Neutrophil (primary cell): Measurements from ENCODE around the gene BRK1.

Source experiments
- H3K27ac ChIP-seq: fragments of 200-600 bp; sonication (generic); 2 replicates; pipeline ENCODE4 v1.5.1; 2016; ENCODE audit warnings: mild to moderate bottlenecking, moderate library complexity
- H3K27me3 ChIP-seq: fragments of 200-600 bp; sonication (generic); 2 replicates; pipeline ENCODE4 v1.6.0; 2016; ENCODE audit warnings: mild to moderate bottlenecking
- H3K36me3 ChIP-seq: fragments of 200-600 bp; sonication (generic); 2 replicates; pipeline ENCODE4 v1.5.1; 2017
- H3K4me1 ChIP-seq, 2 experiments: fragments of 200-600 bp in 1 of 2; sonication (generic) in 1 of 2; 1 replicate in 1 of 2; 2 replicates in 1 of 2; pipeline versions ENCODE4 v1.5.1 to v1.6.1; 2013 to 2016; ENCODE audit warnings: low read depth in 1 of 2, low read length in 1 of 2, mild to moderate bottlenecking in 1 of 2, moderate library complexity in 1 of 2; ENCODE audit not compliant: control insufficient read depth in 1 of 2, insufficient read depth in 1 of 2
- H3K4me3 ChIP-seq, 2 experiments: fragments of 200-600 bp in 1 of 2; sonication (generic) in 1 of 2; 1 replicate in 1 of 2; 2 replicates in 1 of 2; pipeline ENCODE4 v1.5.1; 2013 to 2016; ENCODE audit warnings: low read depth in 1 of 2, low read length in 1 of 2, mild to moderate bottlenecking in 1 of 2, moderate library complexity in 1 of 2
- H3K9me3 ChIP-seq: fragments of 200-600 bp; sonication (generic); 2 replicates; pipeline ENCODE4 v1.5.1; 2016
- CTCF ChIP-seq: fragments of 200-600 bp; sonication (generic); IDR thresholded peaks from 2 replicates; pipeline ENCODE4 v1.5.1; 2016; ENCODE audit warnings: antibody characterized with exemption

Gene BRK1

DNA sequence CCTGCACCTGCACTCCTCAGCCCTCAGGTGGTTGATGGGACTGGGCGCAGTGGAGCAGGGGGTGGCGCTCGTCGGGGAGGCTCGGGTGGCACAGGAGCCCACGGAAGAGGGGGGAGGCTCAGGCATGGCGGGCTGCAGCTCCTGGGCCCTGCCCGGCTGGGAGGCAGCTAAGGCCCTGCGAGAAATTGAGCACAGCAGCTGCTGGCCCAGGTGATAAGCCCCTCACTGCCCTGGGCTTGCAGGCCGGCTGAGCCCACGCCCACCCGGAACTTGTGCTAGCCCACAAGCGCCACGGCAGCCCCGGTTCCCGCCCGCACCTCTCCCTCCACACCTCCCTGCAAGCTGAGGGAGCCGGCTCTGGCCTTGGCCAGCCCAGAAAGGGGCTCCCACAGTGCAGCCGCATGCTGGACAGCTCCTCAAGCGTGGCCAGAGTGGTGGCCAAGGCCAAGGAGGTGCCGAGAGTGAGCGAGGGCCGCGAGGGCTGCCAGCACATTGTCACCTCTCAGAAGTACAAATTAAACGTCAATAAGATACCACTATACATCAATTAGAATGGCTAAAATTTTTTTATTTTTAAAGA, 21.0 kb downstream of the BRK1 start:
- no peaks in the 10 kb centered on the region for H3K27me3 ChIP-seq
- no peak overlapping the region for H3K4me3 ChIP-seq
- no peak for TF ChIP-seq CTCF
- H3K9me3 ChIP-seq = no peaks in the 10 kb centered on the region
- peaks cover 4% of the 10 kb centered on the region in 2 experiments for H3K4me1 ChIP-seq
- no peaks in the 10 kb centered on the region for H3K36me3 ChIP-seq
- no peak overlapping the region for H3K27ac ChIP-seq

DNA sequence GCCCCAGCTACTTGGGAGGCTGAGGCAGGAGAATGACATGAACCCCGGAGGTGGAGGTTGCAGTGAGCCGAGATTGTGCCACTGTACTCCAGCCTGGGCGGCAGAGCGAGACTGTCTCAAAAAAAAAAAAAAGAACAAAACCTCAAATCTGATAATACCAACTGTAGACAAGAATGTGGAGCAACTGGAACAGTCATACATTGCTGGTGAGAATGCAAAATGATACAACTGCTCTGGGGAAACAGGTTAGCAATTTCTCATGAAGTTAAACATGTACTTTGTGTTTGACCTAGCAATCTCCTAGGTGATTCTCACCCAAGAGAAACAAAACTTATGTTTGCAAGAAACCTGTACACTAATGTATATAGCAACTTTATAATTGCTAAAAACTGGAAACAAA, 21.7 kb downstream of the BRK1 start:
- no peak overlapping the region for H3K27ac ChIP-seq
- TF ChIP-seq CTCF = no peak
- no peaks in the 10 kb centered on the region for H3K27me3 ChIP-seq

GRCh38 chr3:10140996-10141546, 25.6 kb downstream of the BRK1 start:
- no peaks in the 10 kb centered on the region for H3K27me3 ChIP-seq
- no peaks in the 10 kb centered on the region for H3K9me3 ChIP-seq
- H3K4me1 ChIP-seq = peaks cover 30 to 34% of the 10 kb centered on the region in 2 experiments
- H3K27ac ChIP-seq = peak overlapping the region; percentile 98
- no peaks in the 10 kb centered on the region for H3K36me3 ChIP-seq
- peak overlapping the region; percentile 87 to 90 for H3K4me3 ChIP-seq
- TF ChIP-seq CTCF = no peak

More for the DNA sequence above, 21.7 kb downstream of the BRK1 start:
- peaks cover 4 to 7% of the 10 kb centered on the region in 2 experiments for H3K4me1 ChIP-seq
- H3K9me3 ChIP-seq = no peaks in the 10 kb centered on the region
- no peak overlapping the region for H3K4me3 ChIP-seq
- H3K36me3 ChIP-seq = no peaks in the 10 kb centered on the region

GRCh38 chr3:10142707-10143560, 27.5 kb downstream of the BRK1 start:
- Histone ChIP-seq H3K27me3 (no peaks in the 10 kb centered on the region), H3K4me3 (peak overlapping the region; percentile 87 to 90), H3K36me3 (peaks cover 13% of the 10 kb centered on the region), H3K27ac (peak overlapping the region; percentile 98), H3K4me1 (peaks cover 30 to 39% of the 10 kb centered on the region in 2 experiments), H3K9me3 (no peaks in the 10 kb centered on the region)
- TF ChIP-seq CTCF = no peak

DNA sequence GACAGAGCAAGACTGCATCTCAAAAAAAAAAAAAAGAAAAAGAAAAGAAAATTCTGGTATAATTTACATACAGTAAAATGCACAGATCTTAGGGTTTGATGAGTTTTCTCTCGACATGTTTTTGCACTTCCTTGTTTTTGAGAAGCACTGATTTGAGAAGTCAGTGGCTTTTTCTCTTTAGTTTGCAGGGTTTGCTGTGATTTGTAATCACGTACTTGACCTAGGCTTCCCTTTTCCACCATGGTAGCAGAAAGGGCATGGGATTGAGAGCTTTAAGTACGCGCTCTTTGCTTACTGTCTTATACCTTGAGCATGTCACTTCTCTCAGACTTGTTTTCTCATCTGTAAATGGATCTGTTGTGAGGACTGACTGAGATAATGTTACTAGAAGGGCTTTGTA, 30.2 kb downstream of the BRK1 start:
- H3K4me1 ChIP-seq = peaks cover 38 to 49% of the 10 kb centered on the region in 2 experiments
- peaks cover 27% of the 10 kb centered on the region for H3K36me3 ChIP-seq
- TF ChIP-seq CTCF = no peak

More for the DNA sequence above, 30.2 kb downstream of the BRK1 start:
- Histone ChIP-seq H3K27me3 (no peaks in the 10 kb centered on the region), H3K27ac (peak overlapping the region; percentile 55), H3K4me3 (no peak overlapping the region), H3K9me3 (no peaks in the 10 kb centered on the region)
